ENCODE data around the gene ROR1. TPM values are rescaled to one million over a fixed set of nuclear protein-coding genes. Genes with fewer than 3 reads are reported as not detected.

The ROR1 gene
- total RNA-seq, 6 donors from 2014 or later, result 19.7 to 39.8 (median 28.5) TPM

DNA sequence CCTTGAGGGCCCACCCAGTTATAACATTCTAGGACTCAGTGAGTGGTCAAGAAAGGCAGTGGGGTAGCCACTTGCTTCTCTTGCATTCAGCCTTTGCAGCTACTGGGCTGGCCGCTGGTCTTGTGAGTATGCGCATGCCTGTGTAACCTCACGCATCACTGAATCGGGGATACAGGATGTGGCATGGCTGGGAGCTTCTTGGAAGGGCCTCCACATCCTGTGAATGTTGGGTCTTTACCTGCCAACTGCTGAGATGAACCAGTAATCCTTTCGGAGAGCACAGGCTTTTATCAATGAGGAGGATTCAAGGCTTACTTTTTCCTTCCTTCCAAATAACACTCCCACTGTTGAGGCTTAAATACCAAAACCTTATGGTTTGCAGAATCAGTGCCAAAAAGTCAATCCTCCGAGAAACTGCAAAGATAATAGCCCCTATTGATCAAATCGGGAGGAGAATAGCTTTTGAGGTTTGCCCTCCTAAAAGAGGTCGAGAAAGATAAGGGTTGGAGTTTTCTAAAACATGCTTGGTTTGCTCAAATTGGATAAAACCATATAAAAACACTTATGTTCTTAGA lies 230.7 kb downstream of the ROR1 start:
- Histone ChIP-seq H3K36me3 (no peaks in the 10 kb centered on the region), H3K27ac (no peak overlapping the region), H3K4me1 (peaks cover 0 to 10% (median 6%) of the 10 kb centered on the region in 4 donors), H3K27me3 (no peaks in the 10 kb centered on the region), H3K4me3 (no peak overlapping the region), H3K9me3 (no peaks in the 10 kb centered on the region)
- no peak for DNase-seq
- TF ChIP-seq EP300 (IDR thresholded peaks at IDR 0.05), result no peak
- TF ChIP-seq POLR2A (IDR thresholded peaks at IDR 0.05), result no peak
- TF ChIP-seq POLR2AphosphoS5 (IDR thresholded peaks at IDR 0.05), result no peak
- no peak for TF ChIP-seq CTCF (IDR thresholded peaks at IDR 0.05)
- 88 to 90% methylated on average over 8 of the region's 8 CpGs for WGBS, 2 donors
- ATAC-seq (ENCODE audit: low FRiP score in 2 of 2), result no peak

GRCh38 chr1:64005801-64006200 lies 232.0 kb downstream of the ROR1 start:
- Histone ChIP-seq H3K27ac (peak overlapping the region in 1 of 4 donors; percentile 44), H3K4me3 (no peak overlapping the region), H3K9me3 (no peaks in the 10 kb centered on the region), H3K4me1 (peaks cover 0 to 10% (median 6%) of the 10 kb centered on the region in 4 donors), H3K27me3 (no peaks in the 10 kb centered on the region), H3K36me3 (no peaks in the 10 kb centered on the region)
- ATAC-seq (ENCODE audit: low FRiP score in 2 of 2) (no peak), DNase-seq (no peak)
- TF ChIP-seq CTCF (IDR thresholded peaks at IDR 0.05) (no peak), POLR2A (IDR thresholded peaks at IDR 0.05) (no peak), EP300 (IDR thresholded peaks at IDR 0.05) (no peak)
- WGBS, 2 donors, result 38 to 67% methylated on average over 3 of the region's 3 CpGs

- H3K27ac ChIP-seq, result peak overlapping the region in 1 of 4 donors; percentile 44
- H3K9me3 ChIP-seq, result no peaks in the 10 kb centered on the region
- peak in 1 of 2 donors; percentile 37 for DNase-seq
- H3K4me1 ChIP-seq, result peaks cover 0 to 10% (median 6%) of the 10 kb centered on the region in 4 donors
- no peaks in the 10 kb centered on the region for H3K36me3 ChIP-seq
- no peaks in the 10 kb centered on the region for H3K27me3 ChIP-seq
- H3K4me3 ChIP-seq, result no peak overlapping the region
- WGBS, 2 donors, result 46 to 52% methylated on average over 8 of the region's 8 CpGs
- peak; percentile 50 to 60 for ATAC-seq (ENCODE audit: low FRiP score in 2 of 2)
- TF ChIP-seq EP300 (IDR thresholded peaks at IDR 0.05), result no peak
- TF ChIP-seq POLR2A (IDR thresholded peaks at IDR 0.05), result no peak
- TF ChIP-seq POLR2AphosphoS5 (IDR thresholded peaks at IDR 0.05), result no peak
- TF ChIP-seq CTCF (IDR thresholded peaks at IDR 0.05), result no peak
Observed at GRCh38 chr1:64006276-64007051, 232.6 kb downstream of the ROR1 start.

- H3K9me3 ChIP-seq, result no peaks in the 10 kb centered on the region
- H3K36me3 ChIP-seq, result peaks cover 0 to 3% (median 0%) of the 10 kb centered on the region in 4 donors
- no peaks in the 10 kb centered on the region for H3K27me3 ChIP-seq
- DNase-seq (no peak), ATAC-seq (ENCODE audit: low FRiP score in 2 of 2) (no peak)
- no peak overlapping the region for H3K4me3 ChIP-seq
- H3K27ac ChIP-seq, result no peak overlapping the region
- no peak for TF ChIP-seq POLR2AphosphoS5 (IDR thresholded peaks at IDR 0.05)
- TF ChIP-seq CTCF (IDR thresholded peaks at IDR 0.05), result no peak
- TF ChIP-seq POLR2A (IDR thresholded peaks at IDR 0.05), result no peak
- TF ChIP-seq EP300 (IDR thresholded peaks at IDR 0.05), result no peak
- 95 to 97% methylated on average over 1 of the region's 1 CpG for WGBS, 2 donors
- H3K4me1 ChIP-seq, result peaks cover 0 to 10% (median 6%) of the 10 kb centered on the region in 4 donors
Observed at GRCh38 chr1:64010316-64010715, 236.5 kb downstream of the ROR1 start.
